Fibroblast of the aortic adventitia (primary cell): ENCODE measurements around the gene ANK2. TPM values are rescaled to one million over a fixed set of nuclear protein-coding genes. Genes with fewer than 3 reads are reported as not detected.

Experiments used
- DNase-seq: peaks from one replicate; pipeline ENCODE4 v3.0.0-alpha.2; 2010; ENCODE audit warnings: low read depth
- H3K4me3 ChIP-seq: 2 replicates; pipeline ENCODE4 v1.5.1; 2011; ENCODE audit warnings: low read depth, mild to moderate bottlenecking, control low read depth, low read length, moderate library complexity
- total RNA-seq: library from RNA; depleted of rRNA; stranded (reverse); fragments of >200 nt; gene quantifications from 2 replicates; pipeline ENCODE4 v1.2.3, GENCODE V29; 2012; ENCODE audit warnings: low replicate concordance
- TF ChIP-seq, protein P1 (sequence below): IDR thresholded peaks from 2 replicates; pipeline ENCODE4 v1.5.1; 2011; ENCODE audit warnings: mild to moderate bottlenecking, low read length, control low read depth, inconsistent platforms; ENCODE audit not compliant: insufficient read depth

The ANK2 gene
- total RNA-seq, 1 donor, result 200 TPM

DNA sequence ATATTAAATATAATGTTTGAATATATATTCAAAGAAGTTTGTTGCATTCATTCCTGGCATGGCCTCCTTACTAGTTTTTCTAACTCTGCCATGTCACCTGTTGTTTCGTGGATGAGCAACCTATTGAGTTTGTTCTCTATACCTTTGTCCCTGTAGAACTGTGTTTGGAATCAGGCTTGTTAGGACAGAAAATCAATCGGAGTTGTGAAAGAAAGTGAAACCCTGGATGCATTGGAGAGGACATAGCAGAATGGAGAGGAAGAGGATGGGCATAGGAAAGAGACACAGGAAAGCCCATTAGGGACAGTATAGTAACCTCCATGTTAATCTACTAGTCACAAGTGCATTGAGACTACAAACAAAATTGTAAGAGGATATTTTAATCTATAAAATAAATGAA is 31.2 kb downstream of the ANK2 start:
- TF ChIP-seq, protein P1, sequence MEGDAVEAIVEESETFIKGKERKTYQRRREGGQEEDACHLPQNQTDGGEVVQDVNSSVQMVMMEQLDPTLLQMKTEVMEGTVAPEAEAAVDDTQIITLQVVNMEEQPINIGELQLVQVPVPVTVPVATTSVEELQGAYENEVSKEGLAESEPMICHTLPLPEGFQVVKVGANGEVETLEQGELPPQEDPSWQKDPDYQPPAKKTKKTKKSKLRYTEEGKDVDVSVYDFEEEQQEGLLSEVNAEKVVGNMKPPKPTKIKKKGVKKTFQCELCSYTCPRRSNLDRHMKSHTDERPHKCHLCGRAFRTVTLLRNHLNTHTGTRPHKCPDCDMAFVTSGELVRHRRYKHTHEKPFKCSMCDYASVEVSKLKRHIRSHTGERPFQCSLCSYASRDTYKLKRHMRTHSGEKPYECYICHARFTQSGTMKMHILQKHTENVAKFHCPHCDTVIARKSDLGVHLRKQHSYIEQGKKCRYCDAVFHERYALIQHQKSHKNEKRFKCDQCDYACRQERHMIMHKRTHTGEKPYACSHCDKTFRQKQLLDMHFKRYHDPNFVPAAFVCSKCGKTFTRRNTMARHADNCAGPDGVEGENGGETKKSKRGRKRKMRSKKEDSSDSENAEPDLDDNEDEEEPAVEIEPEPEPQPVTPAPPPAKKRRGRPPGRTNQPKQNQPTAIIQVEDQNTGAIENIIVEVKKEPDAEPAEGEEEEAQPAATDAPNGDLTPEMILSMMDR, result no peak
- no peak overlapping the region for H3K4me3 ChIP-seq
- DNase-seq, result no peak

DNA sequence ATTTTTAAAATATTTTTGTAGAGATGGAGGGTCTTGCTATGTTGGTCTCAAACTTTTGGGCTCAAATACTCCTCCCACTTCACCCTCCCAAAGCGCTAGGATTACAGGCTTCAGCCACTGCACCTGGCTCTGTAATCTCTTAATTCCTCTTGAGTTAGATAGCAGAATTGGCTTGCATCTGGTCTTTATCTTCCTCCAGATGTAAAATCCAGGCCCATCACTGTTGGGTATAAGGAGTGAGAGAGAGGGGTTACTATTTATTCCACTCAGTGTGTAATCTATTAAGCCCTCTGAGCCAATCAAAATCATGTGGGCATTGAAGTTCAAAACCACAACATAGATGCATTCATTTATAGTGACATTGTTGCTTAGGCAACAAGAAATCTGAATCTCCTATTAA is 33.9 kb downstream of the ANK2 start:
- no peak for DNase-seq
- H3K4me3 ChIP-seq, result no peak overlapping the region
- TF ChIP-seq, protein P1, result no peak

- no peak overlapping the region for H3K4me3 ChIP-seq
- no peak for DNase-seq
- TF ChIP-seq, protein P1, result no peak
Observed at GRCh38 chr4:113086172-113086695, 36.8 kb downstream of the ANK2 start.

DNA sequence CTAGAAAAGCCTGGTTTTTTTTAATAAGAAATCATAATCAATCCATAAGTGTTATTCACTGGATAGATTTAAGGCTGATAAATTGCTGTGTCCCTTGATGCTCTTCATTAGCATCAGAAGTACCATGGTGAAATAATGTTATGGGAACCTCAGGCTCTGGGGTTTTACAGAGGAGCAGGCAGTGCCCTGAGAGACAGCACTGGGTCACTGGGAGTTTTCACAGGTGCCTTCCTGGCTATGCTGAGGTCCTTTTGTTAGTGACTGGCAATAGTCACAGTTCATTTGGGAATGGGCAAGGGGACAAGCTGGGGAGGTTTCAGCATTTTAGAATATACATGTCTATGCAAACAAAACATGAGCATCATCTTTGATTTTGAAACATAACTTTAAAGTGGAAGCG is 38.6 kb downstream of the ANK2 start:
- no peak overlapping the region for H3K4me3 ChIP-seq
- TF ChIP-seq, protein P1, result no peak
- no peak for DNase-seq

DNA sequence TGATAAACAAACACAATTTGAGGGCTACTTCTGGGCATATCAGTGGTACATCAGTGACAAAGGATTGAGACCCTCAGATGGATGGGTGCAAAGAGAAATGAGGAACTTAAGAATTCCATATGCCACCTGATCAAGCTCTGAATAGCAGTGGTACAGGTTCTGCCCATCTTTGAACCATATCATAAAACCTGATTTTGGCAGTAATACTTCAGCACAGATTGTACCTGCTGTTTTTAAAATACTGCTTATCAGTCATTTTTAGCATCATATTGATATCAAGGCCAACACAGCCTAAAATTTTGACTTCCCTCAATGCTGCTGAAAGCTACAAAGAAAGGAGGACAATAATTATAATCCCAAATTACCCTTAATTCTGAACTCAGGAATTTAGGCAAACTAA is 41.5 kb downstream of the ANK2 start:
- TF ChIP-seq, protein P1, result no peak
- no peak overlapping the region for H3K4me3 ChIP-seq
- DNase-seq, result no peak

- no peak for DNase-seq
- H3K4me3 ChIP-seq, result no peak overlapping the region
- TF ChIP-seq, protein P1, result no peak
Observed at GRCh38 chr4:113094331-113094730, 44.9 kb downstream of the ANK2 start.

GRCh38 chr4:113094802-113095201 is 45.3 kb downstream of the ANK2 start:
- TF ChIP-seq, protein P1, result peak; percentile 65
- H3K4me3 ChIP-seq, result no peak overlapping the region
- peak; percentile 26 for DNase-seq
